Measurements from ENCODE around the gene FNDC3B.

- TF ChIP-seq CTCF (IDR thresholded peaks at IDR 0.05) (no peak), TCF7L2 (IDR thresholded peaks at IDR 0.05; ENCODE audit: low read depth, low read length) (no peak), SIN3A (IDR thresholded peaks at IDR 0.05; ENCODE audit: borderline replicate concordance, insufficient read depth, low read depth, low read length) (no peak), REST (IDR thresholded peaks at IDR 0.05; ENCODE audit: insufficient read depth in 1 of 2, low read depth in 2 of 2, low read length in 1 of 2) (no peak)
These were observed 153.5 kb downstream of the FNDC3B start for GRCh38 chr3:172192830-172193415.
